H9 (cell line): ENCODE results near the gene MIPOL1. TPM values are rescaled to one million over a fixed set of nuclear protein-coding genes. Genes with fewer than 3 reads are reported as not detected.

ENCODE experiments used
- DNase-seq: peaks from one replicate; pipeline ENCODE4 v3.0.0-alpha.2; 2017
- H2AFZ ChIP-seq: one replicate; pipeline ENCODE4 v1.6.1; 2013; ENCODE audit warnings: mild to moderate bottlenecking, low read length, control low read depth, moderate library complexity
- H2AK5ac ChIP-seq: 2 replicates; pipeline ENCODE4 v1.6.1; 2013; ENCODE audit warnings: low read length, control low read depth, mixed read lengths; ENCODE audit not compliant: insufficient read length
- H2BK120ac ChIP-seq: one replicate; pipeline ENCODE4 v1.6.1; 2013; ENCODE audit warnings: low read depth, mild to moderate bottlenecking, low read length, control low read depth, inconsistent platforms; ENCODE audit not compliant: poor library complexity, severe bottlenecking
- H2BK12ac ChIP-seq: 2 replicates; pipeline ENCODE4 v1.6.1; 2013; ENCODE audit warnings: low read length, control low read depth, mixed read lengths, low read depth; ENCODE audit not compliant: insufficient read length
- H2BK15ac ChIP-seq: 2 replicates; pipeline ENCODE4 v1.6.1; 2013; ENCODE audit warnings: low read depth, low read length, control low read depth
- H2BK20ac ChIP-seq: one replicate; pipeline ENCODE4 v1.6.1; 2013; ENCODE audit warnings: low read depth, mild to moderate bottlenecking, low read length, control low read depth, inconsistent platforms; ENCODE audit not compliant: poor library complexity, severe bottlenecking
- H2BK5ac ChIP-seq: 2 replicates; pipeline ENCODE4 v1.6.1; 2013; ENCODE audit warnings: low read length, control low read depth, mixed read lengths; ENCODE audit not compliant: insufficient read length
- H3K14ac ChIP-seq: 2 replicates; pipeline ENCODE4 v1.6.1; 2013; ENCODE audit warnings: low read length, control low read depth; ENCODE audit not compliant: insufficient read depth
- H3K18ac ChIP-seq: 2 replicates; pipeline ENCODE4 v1.6.1; 2013; ENCODE audit warnings: low read depth, mild to moderate bottlenecking, mixed read lengths, low read length, control low read depth; ENCODE audit not compliant: insufficient read length
- H3K23ac ChIP-seq: 2 replicates; pipeline ENCODE4 v1.6.1; 2013; ENCODE audit warnings: low read length, control low read depth, mixed read lengths, low read depth; ENCODE audit not compliant: insufficient read length
- H3K23me2 ChIP-seq: 2 replicates; pipeline ENCODE4 v1.6.1; 2013; ENCODE audit warnings: low read depth, mild to moderate bottlenecking, mixed read lengths, low read length, control low read depth; ENCODE audit not compliant: insufficient read length, poor library complexity, severe bottlenecking
- H3K27ac ChIP-seq: 2 replicates; pipeline ENCODE4 v1.5.1; 2013; ENCODE audit warnings: low read length, control low read depth, mixed read lengths, low read depth; ENCODE audit not compliant: insufficient read length
- H3K27me3 ChIP-seq: 2 replicates; pipeline ENCODE4 v1.6.1; 2013; ENCODE audit warnings: low read length, control low read depth, inconsistent platforms; ENCODE audit not compliant: insufficient read depth
- H3K4ac ChIP-seq: 2 replicates; pipeline ENCODE4 v1.6.1; 2013; ENCODE audit warnings: low read depth, mild to moderate bottlenecking, control low read depth, inconsistent platforms, low read length, moderate library complexity
- H3K4me1 ChIP-seq: 2 replicates; pipeline ENCODE4 v1.6.1; 2013; ENCODE audit warnings: low read length, control low read depth, inconsistent platforms; ENCODE audit not compliant: insufficient read depth
- H3K4me2 ChIP-seq: 2 replicates; pipeline ENCODE4 v1.6.1; 2013; ENCODE audit warnings: low read length, control low read depth, mixed read lengths; ENCODE audit not compliant: insufficient read length, insufficient read depth
- H3K56ac ChIP-seq: 2 replicates; pipeline ENCODE4 v1.6.1; 2013; ENCODE audit warnings: low read depth, mild to moderate bottlenecking, mixed read lengths, low read length, control low read depth; ENCODE audit not compliant: insufficient read length
- H3K79me1 ChIP-seq: 2 replicates; pipeline ENCODE4 v1.6.1; 2013; ENCODE audit warnings: low read depth, mild to moderate bottlenecking, moderate library complexity, low read length, control low read depth, inconsistent platforms; ENCODE audit not compliant: insufficient read depth, poor library complexity, severe bottlenecking
- H3K79me2 ChIP-seq: 2 replicates; pipeline ENCODE4 v1.6.1; 2013; ENCODE audit warnings: low read length, control low read depth, inconsistent platforms; ENCODE audit not compliant: insufficient read depth
- H3K9ac ChIP-seq: 2 replicates; pipeline ENCODE4 v1.6.1; 2013; ENCODE audit warnings: low read length, control low read depth, mixed read lengths; ENCODE audit not compliant: insufficient read length; ENCODE audit errors: extremely low read depth
- H3K9me3 ChIP-seq: one replicate; pipeline ENCODE4 v1.6.1; 2013; ENCODE audit warnings: low read depth, low read length, inconsistent platforms; ENCODE audit not compliant: control insufficient read depth
- H3T11ph ChIP-seq: one replicate; pipeline ENCODE4 v1.6.1; 2013; ENCODE audit warnings: mild to moderate bottlenecking, low read length, control low read depth, inconsistent platforms
- H4K20me1 ChIP-seq: one replicate; pipeline ENCODE4 v1.6.1; 2013; ENCODE audit not compliant: control insufficient read depth, insufficient read length, insufficient read depth
- H4K5ac ChIP-seq: 2 replicates; pipeline ENCODE4 v1.6.1; 2013; ENCODE audit warnings: low read depth, mild to moderate bottlenecking, mixed read lengths, low read length, control low read depth; ENCODE audit not compliant: insufficient read length
- H4K8ac ChIP-seq: replicated peaks from 2 replicates; pipeline ENCODE4 v1.6.1; 2013; ENCODE audit warnings: low read length, control low read depth, mixed read lengths, low read depth; ENCODE audit not compliant: insufficient read length
- H4K91ac ChIP-seq: 2 replicates; pipeline ENCODE4 v1.6.1; 2013; ENCODE audit warnings: low read depth, mild to moderate bottlenecking, moderate library complexity, mixed read lengths, low read length, control low read depth; ENCODE audit not compliant: insufficient read length
- H3K27ac Mint-ChIP-seq, 3 experiments: 2 replicates in 2 of 3; 3 replicates in 1 of 3; pipeline ENCODE4 v1.8.0; 2020 to 2021; ENCODE audit warnings: mixed read lengths in 3 of 3, mild to moderate bottlenecking in 1 of 3, moderate library complexity in 1 of 3
- H3K27me3 Mint-ChIP-seq: 2 replicates; pipeline ENCODE4 v1.8.0; 2021; ENCODE audit warnings: low read depth, mild to moderate bottlenecking, moderate library complexity, mixed read lengths
- H3K36me3 Mint-ChIP-seq, 3 experiments: 2 replicates in 2 of 3; 3 replicates in 1 of 3; pipeline ENCODE4 v1.8.0; 2020 to 2021; ENCODE audit warnings: low read depth in 3 of 3, mixed read lengths in 3 of 3; ENCODE audit not compliant: insufficient read depth in 1 of 3
- H3K4me1 Mint-ChIP-seq, 2 experiments: 2 replicates each; pipeline ENCODE4 v1.8.0; 2020; ENCODE audit warnings: mixed read lengths in 2 of 2
- H3K4me3 Mint-ChIP-seq, 2 experiments: 2 replicates in 1 of 2; 3 replicates in 1 of 2; pipeline ENCODE4 v1.8.0; 2020 to 2021; ENCODE audit warnings: mild to moderate bottlenecking in 2 of 2, mixed read lengths in 2 of 2, moderate library complexity in 1 of 2
- H3K9me3 Mint-ChIP-seq, 2 experiments: 2 replicates in 1 of 2; 3 replicates in 1 of 2; pipeline ENCODE4 v1.8.0; 2020; ENCODE audit warnings: mild to moderate bottlenecking in 2 of 2, mixed read lengths in 2 of 2, moderate library complexity in 1 of 2
- CTCF ChIP-seq: fragments of 200-600 bp; sonication (generic); conservative IDR thresholded peaks from 3 replicates; pipeline ENCODE4 v1.8.0; 2021; ENCODE audit warnings: antibody characterized with exemption, mild to moderate bottlenecking
- WGBS: extraction: QIAGEN DNeasy Blood & Tissue Kit; methylation state at CpG from one replicate; pipeline ENCODE4 v1.1.7; 2013; ENCODE audit warnings: missing lambda C conversion rate, low lambda C conversion rate, mixed read lengths; ENCODE audit not compliant: insufficient read length; ENCODE audit errors: extremely low coverage; 5-methylcytosine and 5-hydroxymethylcytosine counted together
- total RNA-seq: library from RNA; stranded (reverse); gene quantifications from 2 replicates; pipeline ENCODE4 v1.2.1, GENCODE V29; 2021

MIPOL1 gene
- total RNA-seq, 1 experiment from 2014 or later = 15.6 TPM

DNA sequence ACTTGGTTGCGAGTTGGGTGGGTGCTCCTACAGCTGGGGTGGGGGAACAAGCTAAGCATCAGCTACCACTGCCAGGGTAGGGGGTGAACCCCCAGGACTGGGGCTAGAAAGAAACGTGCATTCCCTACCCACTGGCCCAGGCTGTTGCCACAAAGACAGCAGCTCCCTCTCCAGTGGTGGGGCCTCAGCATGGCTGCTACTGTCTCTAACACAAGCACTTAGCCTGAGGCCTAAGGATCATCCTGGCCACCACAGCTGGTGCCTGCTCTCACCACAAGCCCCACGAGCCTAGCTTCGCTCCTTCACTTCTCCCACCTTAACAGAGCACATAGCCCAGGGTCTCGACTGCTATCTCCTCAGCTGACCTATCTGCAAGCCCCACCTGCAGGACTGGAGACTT lies 44.3 kb upstream of the MIPOL1 start:
- H4K20me1 ChIP-seq = no peaks in the 10 kb centered on the region
- H2AK5ac ChIP-seq = no peak overlapping the region
- H3K27ac ChIP-seq = no peak overlapping the region
- H3K23me2 ChIP-seq = no peaks in the 10 kb centered on the region
- no peaks in the 10 kb centered on the region for H3K27me3 Mint-ChIP-seq
- no peak overlapping the region for H4K8ac ChIP-seq
- no peaks in the 10 kb centered on the region for H3K9me3 ChIP-seq
- no peak overlapping the region for H2BK120ac ChIP-seq
- no peaks in the 10 kb centered on the region for H3K27me3 ChIP-seq
- no peaks in the 10 kb centered on the region for H3K4me1 ChIP-seq
- peaks cover 0 to 7% of the 10 kb centered on the region in 2 experiments; a peak in 2 of 5 replicates for H3K9me3 Mint-ChIP-seq
- no peak overlapping the region for H3K4ac ChIP-seq
- no CpG with 5 or more reads among the region's 5 CpGs for WGBS
- DNase-seq = no peak
- H3K4me3 Mint-ChIP-seq = no peak overlapping the region
- no peak overlapping the region for H3K18ac ChIP-seq
- no peaks in the 10 kb centered on the region for H3K79me2 ChIP-seq
- no peak overlapping the region for H3K23ac ChIP-seq
- H2BK5ac ChIP-seq = no peak overlapping the region
- H2BK15ac ChIP-seq = no peak overlapping the region
- H2AFZ ChIP-seq = no peak overlapping the region
- H3K27ac Mint-ChIP-seq = no peak overlapping the region
- no peak overlapping the region for H4K91ac ChIP-seq
- H3K9ac ChIP-seq = no peak overlapping the region
- no peak overlapping the region for H2BK20ac ChIP-seq
- no peak overlapping the region for H3K56ac ChIP-seq
- H2BK12ac ChIP-seq = no peak overlapping the region
- no peak for TF ChIP-seq CTCF
- H3K14ac ChIP-seq = no peak overlapping the region
- no peaks in the 10 kb centered on the region for H3K79me1 ChIP-seq
- H3T11ph ChIP-seq = no peak overlapping the region
- no peak overlapping the region for H3K4me2 ChIP-seq
- no peak overlapping the region for H4K5ac ChIP-seq
- H3K4me1 Mint-ChIP-seq = peaks cover 2 to 7% of the 10 kb centered on the region in 2 experiments; a peak in 3 of 4 replicates
- H3K36me3 Mint-ChIP-seq = peaks cover 0 to 10% (median 4%) of the 10 kb centered on the region in 3 experiments; a peak in 2 of 7 replicates
